GM10266 (cell line): Measurements from ENCODE around the gene CD300A.

Experiments
- DNase-seq: peaks from one replicate; pipeline ENCODE4 v3.0.0; 2012; ENCODE audit errors: extremely low spot score
- TF ChIP-seq, protein P1 (sequence below): IDR thresholded peaks from 2 replicates; pipeline ENCODE4 v1.5.1; 2012; ENCODE audit warnings: mild to moderate bottlenecking, low read depth; ENCODE audit not compliant: control insufficient read depth, insufficient read depth; ENCODE audit errors: missing control alignments

CD300A gene

DNA sequence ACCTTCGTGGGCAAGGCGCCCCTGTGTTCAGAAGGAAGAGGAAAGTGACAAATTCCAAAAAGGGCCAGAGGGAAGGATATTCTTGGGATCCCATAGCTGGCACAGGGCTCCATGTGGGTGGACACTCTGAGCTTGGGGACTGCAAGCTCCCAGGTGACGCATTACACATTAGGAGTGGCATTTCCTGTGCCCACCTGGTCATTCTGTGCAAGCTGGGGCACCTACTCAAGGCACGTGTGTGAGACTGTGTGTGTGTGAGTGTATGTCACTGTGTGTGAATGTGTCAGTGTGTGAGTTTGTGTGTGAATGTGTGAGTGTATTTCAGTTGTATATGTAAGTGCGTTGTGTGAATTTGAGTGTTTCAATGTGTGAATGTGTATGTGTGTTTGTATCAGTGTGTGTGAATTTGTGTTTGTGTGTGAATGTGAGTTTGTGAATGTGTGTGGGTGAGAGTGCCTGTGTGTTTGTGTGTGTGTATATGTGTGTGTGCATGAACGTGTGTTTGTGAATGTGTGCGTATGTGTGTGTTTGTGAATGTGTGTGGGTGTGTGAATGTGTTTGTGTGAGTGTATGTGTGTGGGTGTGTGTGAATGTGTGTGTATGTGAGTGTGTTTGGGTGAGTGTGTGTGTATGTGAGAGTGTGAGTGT lies 1.6 kb upstream of the CD300A start:
- TF ChIP-seq, protein P1, sequence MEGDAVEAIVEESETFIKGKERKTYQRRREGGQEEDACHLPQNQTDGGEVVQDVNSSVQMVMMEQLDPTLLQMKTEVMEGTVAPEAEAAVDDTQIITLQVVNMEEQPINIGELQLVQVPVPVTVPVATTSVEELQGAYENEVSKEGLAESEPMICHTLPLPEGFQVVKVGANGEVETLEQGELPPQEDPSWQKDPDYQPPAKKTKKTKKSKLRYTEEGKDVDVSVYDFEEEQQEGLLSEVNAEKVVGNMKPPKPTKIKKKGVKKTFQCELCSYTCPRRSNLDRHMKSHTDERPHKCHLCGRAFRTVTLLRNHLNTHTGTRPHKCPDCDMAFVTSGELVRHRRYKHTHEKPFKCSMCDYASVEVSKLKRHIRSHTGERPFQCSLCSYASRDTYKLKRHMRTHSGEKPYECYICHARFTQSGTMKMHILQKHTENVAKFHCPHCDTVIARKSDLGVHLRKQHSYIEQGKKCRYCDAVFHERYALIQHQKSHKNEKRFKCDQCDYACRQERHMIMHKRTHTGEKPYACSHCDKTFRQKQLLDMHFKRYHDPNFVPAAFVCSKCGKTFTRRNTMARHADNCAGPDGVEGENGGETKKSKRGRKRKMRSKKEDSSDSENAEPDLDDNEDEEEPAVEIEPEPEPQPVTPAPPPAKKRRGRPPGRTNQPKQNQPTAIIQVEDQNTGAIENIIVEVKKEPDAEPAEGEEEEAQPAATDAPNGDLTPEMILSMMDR, result no peak
- no peak for DNase-seq

- DNase-seq, result no peak
- TF ChIP-seq, protein P1, result no peak
These were observed 890 bp upstream of the CD300A start for GRCh38 chr17:74465378-74466110.

- TF ChIP-seq, protein P1, result no peak
These were observed 372 bp downstream of the CD300A start for GRCh38 chr17:74466828-74467184.

GRCh38 chr17:74467221-74467951 lies 952 bp downstream of the CD300A start:
- DNase-seq, result peak; percentile 77
- TF ChIP-seq, protein P1, result no peak

More at GRCh38 chr17:74466828-74467184, 372 bp downstream of the CD300A start:
- DNase-seq, result no peak

- DNase-seq, result no peak
- TF ChIP-seq, protein P1, result no peak
These were observed 4.9 kb downstream of the CD300A start for GRCh38 chr17:74471341-74471740.

- TF ChIP-seq, protein P1, result no peak
- DNase-seq, result no peak
These were observed 6.5 kb downstream of the CD300A start for GRCh38 chr17:74472890-74473289.
